Measurements from ENCODE around the gene GNAS. TPM values are rescaled to one million over a fixed set of nuclear protein-coding genes. Genes with fewer than 3 reads are reported as not detected.

Gene GNAS
- total RNA-seq, result 100 to 1,000 TPM; 658 to 692 TPM

GRCh38 chr20:58852543-58853271 is at the start of gene GNAS:
TSS of gene GNAS (plus strand) at chr20:58852716.
- ChIA-PET POLR2A (no interaction called here), CTCF (interaction anchor here (0.8 to 2.3 kb wide), 7 partner anchors 11 to 372 kb away, joined by 3 to 10 read pairs (median 3); no protein-coding TSS in a partner anchor)
- Mint-ChIP-seq H3K9me3 (no peaks in the 10 kb centered on the region), H3K36me3 (no peaks in the 10 kb centered on the region), H3K4me3 (peak within 1 kb of the TSS; percentile 86), H3K4me1 (ENCODE audit: low read depth) (peaks cover 23% of the 10 kb centered on the region), H3K27me3 (peaks cover 49% of the 10 kb centered on the region), H3K27ac (no peak within 1 kb of the TSS)
- peak; percentile 73 for DNase-seq
- intact Hi-C loops (cut with micrococcal nuclease), result loop anchor here (5.0 kb wide), 2 partner anchors 200 to 615 kb away; partner anchors contain the start of gene STX16

GRCh38 chr20:58803533-58803932 is 49.0 kb upstream of the GNAS start:
- intact Hi-C loops (cut with micrococcal nuclease), result no loop called here
- POLR2A ChIA-PET, result no interaction called here
- H3K4me3 Mint-ChIP-seq, result no peak overlapping the region
- H3K27me3 Mint-ChIP-seq, result peaks cover 40% of the 10 kb centered on the region
- no peak overlapping the region for H3K27ac Mint-ChIP-seq
- no peaks in the 10 kb centered on the region for H3K9me3 Mint-ChIP-seq
- no peak for DNase-seq
- CTCF ChIA-PET, result no interaction called here
- H3K4me1 Mint-ChIP-seq (ENCODE audit: low read depth), result no peaks in the 10 kb centered on the region
- no peaks in the 10 kb centered on the region for H3K36me3 Mint-ChIP-seq

GRCh38 chr20:58807801-58808200 is 44.7 kb upstream of the GNAS start:
- POLR2A ChIA-PET, result no interaction called here
- no peak overlapping the region for H3K4me3 Mint-ChIP-seq
- intact Hi-C loops (cut with micrococcal nuclease), result no loop called here
- no peaks in the 10 kb centered on the region for H3K36me3 Mint-ChIP-seq
- no peaks in the 10 kb centered on the region for H3K9me3 Mint-ChIP-seq
- CTCF ChIA-PET, result no interaction called here
- H3K4me1 Mint-ChIP-seq (ENCODE audit: low read depth), result peaks cover 8% of the 10 kb centered on the region
- DNase-seq, result no peak
- H3K27ac Mint-ChIP-seq, result no peak overlapping the region
- H3K27me3 Mint-ChIP-seq, result peaks cover 62% of the 10 kb centered on the region

- CTCF ChIA-PET, result no interaction called here
- Mint-ChIP-seq H3K4me1 (ENCODE audit: low read depth) (peaks cover 8% of the 10 kb centered on the region), H3K27me3 (peaks cover 64% of the 10 kb centered on the region), H3K9me3 (no peaks in the 10 kb centered on the region), H3K36me3 (peaks cover 2% of the 10 kb centered on the region), H3K4me3 (no peak overlapping the region), H3K27ac (no peak overlapping the region)
- POLR2A ChIA-PET, result no interaction called here
- intact Hi-C loops (cut with micrococcal nuclease), result no loop called here
- DNase-seq, result no peak
Measured at GRCh38 chr20:58808271-58809046, 44.1 kb upstream of the GNAS start.

GRCh38 chr20:58810116-58810878 is 42.2 kb upstream of the GNAS start:
- Mint-ChIP-seq H3K4me1 (ENCODE audit: low read depth) (peaks cover 8% of the 10 kb centered on the region), H3K4me3 (no peak overlapping the region), H3K27me3 (peaks cover 66% of the 10 kb centered on the region), H3K36me3 (peaks cover 2% of the 10 kb centered on the region), H3K27ac (no peak overlapping the region), H3K9me3 (no peaks in the 10 kb centered on the region)
- CTCF ChIA-PET, result no interaction called here
- POLR2A ChIA-PET, result no interaction called here
- DNase-seq, result peak; percentile 48
- intact Hi-C loops (cut with micrococcal nuclease), result loop anchor here (1.0 kb wide), 1 partner anchor 8 kb away; no protein-coding TSS in a partner anchor

GRCh38 chr20:58810879-58811250 is 41.7 kb upstream of the GNAS start:
- Mint-ChIP-seq H3K9me3 (no peaks in the 10 kb centered on the region), H3K36me3 (peaks cover 2% of the 10 kb centered on the region), H3K4me3 (no peak overlapping the region), H3K27ac (no peak overlapping the region), H3K27me3 (peaks cover 66% of the 10 kb centered on the region), H3K4me1 (ENCODE audit: low read depth) (peaks cover 8% of the 10 kb centered on the region)
- CTCF ChIA-PET, result no interaction called here
- DNase-seq, result no peak
- intact Hi-C loops (cut with micrococcal nuclease), result loop anchor here (1.0 kb wide), 1 partner anchor 7 kb away; no protein-coding TSS in a partner anchor
- POLR2A ChIA-PET, result no interaction called here

- Mint-ChIP-seq H3K9me3 (no peaks in the 10 kb centered on the region), H3K27ac (no peak overlapping the region), H3K36me3 (peaks cover 2% of the 10 kb centered on the region), H3K4me3 (no peak overlapping the region), H3K27me3 (peaks cover 62% of the 10 kb centered on the region), H3K4me1 (ENCODE audit: low read depth) (peaks cover 8% of the 10 kb centered on the region)
- POLR2A ChIA-PET, result no interaction called here
- no peak for DNase-seq
- CTCF ChIA-PET, result no interaction called here
- intact Hi-C loops (cut with micrococcal nuclease), result no loop called here
Measured at GRCh38 chr20:58811334-58811733, 41.2 kb upstream of the GNAS start.

- no peak for DNase-seq
- ChIA-PET POLR2A (no interaction called here), CTCF (no interaction called here)
- Mint-ChIP-seq H3K36me3 (peaks cover 2% of the 10 kb centered on the region), H3K27ac (no peak overlapping the region), H3K9me3 (no peaks in the 10 kb centered on the region), H3K4me3 (no peak overlapping the region), H3K4me1 (ENCODE audit: low read depth) (peaks cover 11% of the 10 kb centered on the region), H3K27me3 (peaks cover 57% of the 10 kb centered on the region)
- intact Hi-C loops (cut with micrococcal nuclease), result no loop called here
Measured at GRCh38 chr20:58813369-58813768, 39.1 kb upstream of the GNAS start.

GRCh38 chr20:58815448-58815847 is 37.1 kb upstream of the GNAS start:
- intact Hi-C loops (cut with micrococcal nuclease), result no loop called here

GRCh38 chr20:58816051-58816450 is 36.5 kb upstream of the GNAS start:
- Mint-ChIP-seq H3K4me3 (no peak overlapping the region), H3K4me1 (ENCODE audit: low read depth) (peaks cover 11% of the 10 kb centered on the region), H3K9me3 (peaks cover 8% of the 10 kb centered on the region), H3K36me3 (peaks cover 14% of the 10 kb centered on the region), H3K27me3 (peaks cover 42% of the 10 kb centered on the region), H3K27ac (no peak overlapping the region)
- ChIA-PET POLR2A (no interaction called here), CTCF (no interaction called here)
- intact Hi-C loops (cut with micrococcal nuclease), result no loop called here
- DNase-seq, result no peak

More at GRCh38 chr20:58815448-58815847, 37.1 kb upstream of the GNAS start:
- Mint-ChIP-seq H3K9me3 (peaks cover 2% of the 10 kb centered on the region), H3K4me3 (no peak overlapping the region), H3K4me1 (ENCODE audit: low read depth) (peaks cover 14% of the 10 kb centered on the region), H3K27me3 (peaks cover 44% of the 10 kb centered on the region), H3K36me3 (peaks cover 8% of the 10 kb centered on the region), H3K27ac (no peak overlapping the region)
- ChIA-PET CTCF (no interaction called here), POLR2A (no interaction called here)
- no peak for DNase-seq

GRCh38 chr20:58816957-58817651 is 35.4 kb upstream of the GNAS start:
- intact Hi-C loops (cut with micrococcal nuclease), result no loop called here
- ChIA-PET CTCF (no interaction called here), POLR2A (no interaction called here)
- no peak for DNase-seq
- Mint-ChIP-seq H3K27ac (no peak overlapping the region), H3K9me3 (peaks cover 9% of the 10 kb centered on the region), H3K4me1 (ENCODE audit: low read depth) (peaks cover 11% of the 10 kb centered on the region), H3K27me3 (peaks cover 35% of the 10 kb centered on the region), H3K36me3 (peaks cover 18% of the 10 kb centered on the region), H3K4me3 (no peak overlapping the region)

- POLR2A ChIA-PET, result no interaction called here
- H3K36me3 Mint-ChIP-seq, result peaks cover 18% of the 10 kb centered on the region
- H3K27ac Mint-ChIP-seq, result no peak overlapping the region
- H3K4me1 Mint-ChIP-seq (ENCODE audit: low read depth), result peaks cover 11% of the 10 kb centered on the region
- peaks cover 31% of the 10 kb centered on the region for H3K27me3 Mint-ChIP-seq
- CTCF ChIA-PET, result interaction anchor here (0.6 kb wide), 1 partner anchor 167 kb away, joined by 3 read pairs; no protein-coding TSS in a partner anchor
- peaks cover 9% of the 10 kb centered on the region for H3K9me3 Mint-ChIP-seq
- intact Hi-C loops (cut with micrococcal nuclease), result loop anchor here (1.0 to 2.0 kb wide), 3 partner anchors 7 to 165 kb away; no protein-coding TSS in a partner anchor
- H3K4me3 Mint-ChIP-seq, result no peak overlapping the region
- no peak for DNase-seq
Measured at GRCh38 chr20:58817748-58818147, 34.8 kb upstream of the GNAS start.

All from activated CD4-positive, alpha-beta memory T cell treated with anti-CD3 and anti-CD28 coated beads for 36 hours (primary cell).